Measurements from ENCODE around the gene DOCK7.

The DOCK7 gene

DNA sequence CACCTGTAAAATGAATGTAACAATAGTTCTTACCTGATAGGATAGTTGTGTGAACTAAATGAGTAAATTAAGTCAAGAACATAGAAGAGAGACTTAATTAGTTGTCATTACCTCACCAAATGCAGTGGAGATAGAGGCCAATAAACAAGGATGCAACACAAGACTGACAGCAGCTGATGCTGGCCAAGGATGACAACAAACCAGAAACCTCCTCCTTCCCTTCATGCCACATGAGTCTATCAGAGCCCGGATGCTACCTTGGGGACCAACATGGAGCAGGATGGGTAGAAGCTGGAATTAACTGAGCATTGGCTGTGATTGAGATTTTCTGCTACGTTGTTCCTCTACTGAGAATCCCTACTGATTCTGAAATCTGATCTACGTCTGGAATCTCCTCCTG, 281.6 kb downstream of the DOCK7 start:
- in situ Hi-C loops (cut with HindIII; ENCODE audit: low sequenced_read_pairs), result no loop called here
- TF ChIP-seq, protein P1, sequence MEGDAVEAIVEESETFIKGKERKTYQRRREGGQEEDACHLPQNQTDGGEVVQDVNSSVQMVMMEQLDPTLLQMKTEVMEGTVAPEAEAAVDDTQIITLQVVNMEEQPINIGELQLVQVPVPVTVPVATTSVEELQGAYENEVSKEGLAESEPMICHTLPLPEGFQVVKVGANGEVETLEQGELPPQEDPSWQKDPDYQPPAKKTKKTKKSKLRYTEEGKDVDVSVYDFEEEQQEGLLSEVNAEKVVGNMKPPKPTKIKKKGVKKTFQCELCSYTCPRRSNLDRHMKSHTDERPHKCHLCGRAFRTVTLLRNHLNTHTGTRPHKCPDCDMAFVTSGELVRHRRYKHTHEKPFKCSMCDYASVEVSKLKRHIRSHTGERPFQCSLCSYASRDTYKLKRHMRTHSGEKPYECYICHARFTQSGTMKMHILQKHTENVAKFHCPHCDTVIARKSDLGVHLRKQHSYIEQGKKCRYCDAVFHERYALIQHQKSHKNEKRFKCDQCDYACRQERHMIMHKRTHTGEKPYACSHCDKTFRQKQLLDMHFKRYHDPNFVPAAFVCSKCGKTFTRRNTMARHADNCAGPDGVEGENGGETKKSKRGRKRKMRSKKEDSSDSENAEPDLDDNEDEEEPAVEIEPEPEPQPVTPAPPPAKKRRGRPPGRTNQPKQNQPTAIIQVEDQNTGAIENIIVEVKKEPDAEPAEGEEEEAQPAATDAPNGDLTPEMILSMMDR (IDR thresholded peaks at IDR 0.05; ENCODE audit: low read depth, low read length, missing control alignments), result no peak
- no peak overlapping the region for H3K4me3 ChIP-seq (ENCODE audit: low read depth, low read length)
- DNase-seq (ENCODE audit: low read depth), result no peak

GRCh38 chr1:62405247-62405646, 282.9 kb downstream of the DOCK7 start:
- DNase-seq (ENCODE audit: low read depth), result no peak
- TF ChIP-seq, protein P1 (IDR thresholded peaks at IDR 0.05; ENCODE audit: low read depth, low read length, missing control alignments), result no peak
- H3K4me3 ChIP-seq (ENCODE audit: low read depth, low read length), result no peak overlapping the region
- in situ Hi-C loops (cut with HindIII; ENCODE audit: low sequenced_read_pairs), result no loop called here
